NCI-H2081 (cell line): ENCODE measurements around the gene SLC22A5.

Experiments
- DNase-seq, 2 experiments: peaks; one replicate each; lab custom pipeline; 2025; lab: John Stamatoyannopoulos, UW

Gene SLC22A5

DNA sequence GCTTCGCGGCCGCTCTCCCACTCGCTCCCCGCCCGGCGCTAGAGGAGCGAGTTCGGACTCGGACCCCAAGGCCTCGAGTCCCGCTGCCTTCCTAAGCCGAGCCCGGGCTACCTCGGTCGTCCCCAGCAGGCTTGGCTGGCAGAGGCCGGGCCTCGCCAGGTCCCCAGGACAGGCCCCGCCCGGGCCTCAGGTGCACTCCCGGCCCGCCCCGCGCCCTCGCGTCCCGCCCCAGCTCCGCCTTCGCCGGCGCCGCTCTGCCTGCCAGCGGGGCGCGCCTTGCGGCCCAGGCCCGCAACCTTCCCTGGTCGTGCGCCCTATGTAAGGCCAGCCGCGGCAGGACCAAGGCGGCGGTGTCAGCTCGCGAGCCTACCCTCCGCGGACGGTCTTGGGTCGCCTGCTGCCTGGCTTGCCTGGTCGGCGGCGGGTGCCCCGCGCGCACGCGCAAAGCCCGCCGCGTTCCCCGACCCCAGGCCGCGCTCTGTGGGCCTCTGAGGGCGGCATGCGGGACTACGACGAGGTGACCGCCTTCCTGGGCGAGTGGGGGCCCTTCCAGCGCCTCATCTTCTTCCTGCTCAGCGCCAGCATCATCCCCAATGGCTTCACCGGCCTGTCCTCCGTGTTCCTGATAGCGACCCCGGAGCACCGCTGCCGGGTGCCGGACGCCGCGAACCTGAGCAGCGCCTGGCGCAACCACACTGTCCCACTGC is at the start of gene SLC22A5:
TSS of gene SLC22A5 (plus strand) at position 237 of the 707 bp plus-strand sequence. CDS start at position 500, 263 bp downstream.
- DNase-seq = peak; percentile 60 to 70

DNA sequence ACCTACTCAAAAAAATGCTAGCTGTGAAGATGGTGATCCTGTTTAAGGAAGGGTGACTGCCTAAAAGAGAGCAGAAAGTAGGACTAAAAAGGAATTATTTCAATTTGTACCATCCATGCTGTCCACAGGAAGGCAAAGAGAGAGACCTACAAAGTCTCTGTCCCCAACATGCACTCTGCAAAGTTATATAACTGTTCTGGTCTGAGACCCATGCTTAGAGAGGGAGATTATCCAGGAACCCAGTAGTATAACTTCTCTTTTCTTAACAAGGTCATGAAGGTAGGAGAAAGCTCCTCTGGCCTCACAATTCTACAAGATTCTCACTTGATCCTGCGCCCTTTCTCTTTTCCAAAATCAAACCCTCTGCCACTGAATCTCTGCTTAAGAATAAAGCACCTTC is 49.5 kb upstream of the SLC22A5 start:
- DNase-seq = no peak

DNA sequence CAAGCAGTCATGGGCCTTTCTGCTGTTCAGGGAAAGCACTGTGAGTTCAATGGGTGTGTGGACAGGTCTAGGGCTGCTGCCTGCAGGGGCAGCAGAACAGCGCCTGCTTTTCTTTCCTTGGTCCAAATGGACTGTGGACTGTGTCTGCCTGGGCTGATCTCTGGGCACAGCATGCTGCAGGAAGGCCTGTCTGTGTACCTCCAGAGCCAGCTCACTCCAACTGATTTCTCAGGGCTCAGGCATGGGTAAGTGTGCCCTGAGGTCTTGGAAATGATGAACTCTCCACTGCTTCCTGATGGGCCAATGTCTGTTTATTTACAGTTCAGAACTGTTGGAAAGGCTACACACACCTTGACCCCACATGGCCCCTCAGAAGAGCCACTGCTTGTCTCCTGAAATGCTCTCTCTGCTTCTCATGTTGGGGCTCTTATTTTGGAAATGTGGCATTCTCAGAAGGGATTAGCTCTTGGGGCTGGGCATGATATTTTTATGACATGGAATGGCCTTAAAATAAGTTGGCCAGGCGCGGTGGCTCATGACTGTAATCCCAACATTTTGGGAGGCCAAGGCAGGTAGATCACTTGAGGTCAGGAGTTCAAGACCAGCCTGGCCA is 48.3 kb upstream of the SLC22A5 start:
- DNase-seq = no peak

DNA sequence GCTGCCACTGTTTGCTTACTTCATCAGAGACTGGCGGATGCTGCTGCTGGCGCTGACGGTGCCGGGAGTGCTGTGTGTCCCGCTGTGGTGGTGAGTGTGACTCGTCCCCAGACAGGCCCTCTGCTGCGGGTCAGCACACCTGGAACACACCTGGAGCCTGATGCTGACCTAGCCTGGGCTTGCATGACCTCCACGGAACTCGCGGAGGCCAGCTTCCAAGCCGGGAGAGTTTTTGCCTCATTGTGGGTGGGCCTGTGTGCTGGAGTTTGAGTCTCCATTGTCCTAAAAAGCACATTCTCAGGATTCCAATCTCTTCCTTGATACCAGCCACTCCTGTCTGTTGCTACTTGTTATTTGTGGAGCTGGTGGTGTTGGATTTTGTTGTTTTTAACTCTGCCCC is 47.2 kb upstream of the SLC22A5 start:
- no peak for DNase-seq

DNA sequence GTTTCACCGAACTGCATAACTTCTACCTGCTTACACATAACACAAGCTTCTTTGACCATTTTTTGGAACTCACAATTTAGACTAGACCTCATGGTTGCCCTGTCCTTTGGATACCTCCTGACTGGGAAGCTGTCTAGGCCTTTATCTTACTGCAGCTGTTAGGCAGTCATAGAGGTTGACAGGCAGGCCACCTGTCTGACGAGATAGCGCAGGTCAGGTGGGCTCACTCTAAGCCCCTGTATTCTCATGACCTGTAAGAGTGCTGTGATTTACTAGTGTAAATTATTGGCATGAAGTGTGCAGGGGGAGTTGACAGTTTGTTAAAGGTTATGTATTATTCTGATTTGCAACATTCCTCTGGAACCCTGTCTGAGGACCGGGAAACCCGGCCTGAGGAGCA is 46.3 kb upstream of the SLC22A5 start:
- no peak for DNase-seq

DNA sequence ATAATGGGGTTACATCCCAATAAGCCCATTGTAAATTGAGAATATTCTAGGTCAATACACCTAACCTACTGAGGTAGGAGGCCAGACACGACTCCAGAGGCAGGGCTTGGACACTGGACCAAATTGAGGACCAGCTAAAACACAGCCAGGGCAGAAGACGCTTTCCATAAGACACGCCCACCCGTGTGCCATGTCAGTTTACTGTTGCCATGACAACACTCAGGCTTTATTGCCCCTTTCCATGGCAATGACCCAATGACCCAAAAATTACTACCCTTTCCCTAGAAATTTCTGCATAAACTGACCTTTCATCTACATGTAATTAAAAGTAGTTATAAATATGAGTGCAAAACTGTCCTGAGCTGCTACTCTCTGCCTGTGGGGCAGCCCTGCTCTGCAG is 43.8 kb upstream of the SLC22A5 start:
- DNase-seq = no peak

DNA sequence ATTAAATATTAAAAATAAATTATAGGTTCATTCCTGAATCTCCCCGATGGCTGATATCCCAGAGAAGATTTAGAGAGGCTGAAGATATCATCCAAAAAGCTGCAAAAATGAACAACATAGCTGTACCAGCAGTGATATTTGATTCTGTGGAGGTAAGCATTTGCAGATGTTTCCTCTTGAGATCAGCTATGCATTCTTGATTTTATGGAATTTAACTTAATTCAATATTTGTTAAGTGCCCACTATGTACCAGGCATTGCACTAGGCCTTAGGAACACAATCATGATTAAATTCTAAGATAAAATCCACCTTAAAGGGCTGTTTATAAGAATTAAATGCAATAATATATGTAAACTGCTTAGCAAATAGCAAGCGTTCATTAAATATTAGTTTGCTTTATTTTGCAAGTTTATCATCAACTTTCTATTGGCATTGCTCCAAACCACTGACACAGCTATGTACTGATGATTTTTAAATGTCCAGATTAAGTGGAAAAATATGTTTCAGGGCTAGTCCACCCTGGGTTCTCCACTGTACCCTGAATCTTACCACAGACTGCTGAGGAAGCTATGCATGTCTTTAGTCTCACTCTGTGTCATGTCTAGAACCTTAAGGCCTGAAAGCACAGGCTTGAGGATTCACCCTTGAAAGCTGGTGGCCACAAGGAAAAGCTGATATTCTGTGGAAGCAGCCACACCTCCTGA is 42.1 kb upstream of the SLC22A5 start:
- no peak for DNase-seq

DNA sequence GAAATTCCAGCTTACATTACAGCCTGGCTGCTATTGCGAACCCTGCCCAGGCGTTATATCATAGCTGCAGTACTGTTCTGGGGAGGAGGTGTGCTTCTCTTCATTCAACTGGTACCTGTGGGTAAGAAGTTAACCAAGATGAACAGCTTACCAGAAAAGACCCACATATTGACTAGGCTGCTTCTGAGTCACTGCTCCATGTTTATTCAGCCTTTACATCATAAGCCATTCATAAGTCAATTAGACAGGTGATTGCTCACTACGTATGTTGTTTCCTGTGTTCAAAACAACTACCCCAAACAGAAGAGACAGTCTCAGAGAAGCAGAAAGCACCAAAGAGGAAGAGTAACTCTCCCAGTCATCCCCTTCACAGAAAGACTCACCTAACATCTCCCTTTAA is 34.7 kb upstream of the SLC22A5 start:
- DNase-seq = peak in 1 of 2 experiments; percentile 8

DNA sequence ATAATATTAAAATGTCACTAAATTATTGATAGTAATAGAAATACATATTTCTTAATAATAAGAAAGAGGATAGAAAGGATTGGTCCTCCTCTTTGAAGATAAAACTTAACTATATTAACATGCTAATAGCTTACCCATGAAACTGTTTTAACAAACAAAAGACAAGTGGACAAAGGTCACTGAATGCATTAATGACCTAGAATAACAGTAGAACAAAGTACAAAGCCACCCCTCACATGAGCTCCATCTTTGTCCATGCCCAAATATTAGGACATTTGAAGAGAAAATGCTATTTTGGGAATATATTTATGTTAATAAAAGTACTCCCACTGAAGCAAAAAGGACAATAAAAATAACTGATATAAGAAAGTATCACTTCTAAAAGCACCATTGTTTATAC is 34.1 kb upstream of the SLC22A5 start:
- no peak for DNase-seq

DNA sequence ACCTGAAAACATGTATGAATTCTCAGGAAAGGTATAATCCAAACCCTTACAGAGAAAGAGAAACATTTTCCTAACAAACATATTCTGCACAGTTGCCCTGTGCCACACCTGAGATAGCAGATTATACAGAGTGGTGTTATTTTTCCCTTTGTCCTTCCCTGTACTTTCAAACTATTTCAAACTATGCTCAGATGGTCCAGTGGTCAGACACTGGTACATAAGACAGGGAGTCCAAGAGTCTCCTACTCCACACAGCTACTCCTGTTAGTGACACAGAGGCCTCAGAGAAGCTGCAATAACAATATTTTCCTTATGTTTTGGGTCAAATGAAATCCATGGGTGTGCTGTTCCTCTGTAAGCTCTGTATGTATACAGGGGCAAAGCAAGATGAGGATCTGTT is 30.0 kb upstream of the SLC22A5 start:
- no peak for DNase-seq

DNA sequence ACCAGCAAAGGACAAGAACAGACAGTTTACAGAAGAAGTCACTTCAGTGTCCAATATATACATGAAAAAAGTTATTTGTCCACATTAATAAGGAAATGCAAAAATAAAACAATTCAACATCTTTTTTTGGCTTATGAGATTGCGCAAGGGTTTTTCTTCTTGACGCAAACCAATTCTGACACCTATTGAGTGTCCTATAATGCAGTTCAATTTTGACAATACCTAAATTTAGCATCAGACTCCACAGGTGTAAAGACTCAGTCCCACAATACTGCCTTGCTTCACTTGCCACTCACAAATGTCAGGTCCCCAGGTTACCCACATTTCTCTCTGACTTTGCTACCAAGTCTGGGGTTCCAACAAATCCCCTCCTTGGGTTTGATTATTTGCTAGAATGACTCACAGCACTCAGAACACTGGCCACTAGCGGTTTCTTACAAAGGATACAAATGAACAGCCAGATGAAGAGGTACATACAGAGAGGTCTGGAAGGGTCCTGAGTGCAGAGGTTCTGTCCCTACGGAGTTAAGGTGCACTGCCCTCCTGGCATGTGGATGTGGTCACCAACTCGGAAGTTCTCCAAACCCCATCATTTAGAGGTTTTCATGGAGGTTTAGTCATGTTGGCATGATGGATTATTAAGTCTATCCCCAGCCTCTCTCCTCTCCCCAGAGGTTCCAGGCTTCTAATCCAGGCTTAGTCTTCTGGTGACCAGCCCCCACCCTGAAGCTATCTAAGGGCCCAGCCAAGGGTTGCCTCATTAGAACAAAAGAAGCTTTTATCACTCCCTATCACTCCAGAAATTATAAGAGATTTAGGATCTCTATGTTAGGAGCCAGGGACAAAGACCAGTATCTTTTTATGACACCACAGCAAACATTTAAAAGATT is 27.0 kb upstream of the SLC22A5 start:
- no peak for DNase-seq

DNA sequence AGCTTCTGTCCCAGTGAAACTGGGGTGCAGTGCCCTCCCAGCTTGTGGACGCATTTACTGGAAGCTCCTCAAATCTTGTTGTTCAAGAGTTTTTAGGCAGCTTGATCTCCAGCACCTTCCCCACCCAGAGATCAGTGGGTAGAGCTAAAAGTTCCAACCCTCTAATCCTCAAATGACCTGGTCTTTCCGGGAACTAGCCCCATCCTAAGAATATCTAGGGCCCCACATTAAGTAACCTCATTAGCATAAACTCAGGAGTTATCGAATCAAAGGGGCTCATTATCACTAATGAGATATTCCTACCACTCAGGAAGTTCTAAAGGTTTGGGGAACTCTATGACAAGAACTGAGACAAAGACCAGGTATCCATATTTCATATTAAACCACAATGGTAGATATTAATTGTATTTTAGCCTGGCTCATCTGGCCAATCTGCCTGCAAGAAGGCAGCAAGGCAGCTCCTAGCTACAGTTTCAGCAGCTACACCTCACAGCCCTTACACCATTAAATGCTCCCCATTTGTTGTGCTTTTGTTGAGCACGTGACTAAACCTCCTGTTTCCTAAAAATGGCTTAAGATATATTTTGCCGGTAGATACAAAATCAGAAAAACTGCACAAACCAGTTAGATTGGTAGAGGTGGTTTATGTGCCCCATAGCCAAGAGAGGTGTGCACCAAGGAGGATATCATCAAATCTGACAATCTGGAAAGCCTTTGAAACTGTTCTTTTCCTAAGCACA is 24.6 kb upstream of the SLC22A5 start:
- no peak for DNase-seq

DNA sequence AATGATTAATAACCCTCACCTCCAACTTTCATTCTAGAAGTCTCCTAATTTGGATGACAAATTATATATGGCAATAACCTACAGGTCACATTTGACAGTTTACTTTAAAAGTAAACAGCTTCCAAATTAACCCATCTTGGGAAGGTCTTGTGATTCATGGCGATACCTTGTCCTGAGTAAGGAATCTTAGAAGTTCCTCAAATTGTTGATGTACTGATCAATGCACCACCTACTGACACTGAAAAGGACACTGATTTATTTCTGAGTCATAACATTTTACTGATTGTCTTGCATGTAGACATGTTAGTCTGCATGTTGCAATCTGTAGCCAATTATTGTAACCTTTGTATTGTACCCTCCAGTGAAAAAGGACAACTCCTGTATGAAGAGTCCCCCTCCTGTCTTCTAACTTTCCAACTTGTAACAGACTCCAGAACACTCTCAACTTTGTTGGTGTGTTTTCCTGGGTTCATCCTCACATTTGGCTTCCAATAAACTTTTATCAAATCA is 16.0 kb upstream of the SLC22A5 start:
- DNase-seq = no peak

DNA sequence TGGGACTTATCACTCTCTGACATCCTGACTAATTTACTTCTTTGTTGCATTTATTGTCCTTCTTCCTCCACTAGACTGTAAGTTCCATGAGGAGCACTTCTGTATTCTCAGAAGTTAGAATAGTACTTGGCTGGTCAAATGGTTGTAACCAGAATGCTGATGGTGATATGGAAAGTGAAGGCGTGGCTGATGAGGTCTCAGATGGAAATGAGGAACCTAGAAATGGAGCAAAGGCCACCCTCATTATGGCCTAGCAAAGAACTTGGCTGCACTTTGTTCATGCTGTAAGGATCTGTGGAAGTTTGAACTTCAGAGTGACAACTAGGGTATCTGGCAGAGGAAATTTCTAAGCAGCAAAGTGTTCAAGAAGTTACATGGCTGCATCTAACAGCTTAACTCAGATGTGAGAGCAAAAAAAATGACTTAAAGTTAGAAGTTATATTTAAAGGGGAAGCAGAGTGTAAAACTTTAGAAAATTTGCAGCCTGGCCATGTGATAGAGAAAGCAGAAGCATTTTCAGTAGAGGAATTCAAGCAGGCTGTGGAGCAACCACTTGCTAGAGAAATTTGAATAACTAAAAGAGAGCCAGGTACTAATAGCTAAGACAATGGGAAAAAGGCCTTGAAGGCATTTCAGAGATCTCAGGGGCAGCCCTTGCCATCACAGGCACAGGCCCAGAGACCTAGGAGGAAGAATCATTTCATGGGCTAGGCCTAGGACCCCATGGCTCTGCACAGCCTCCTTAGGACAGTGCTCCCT is 14.9 kb upstream of the SLC22A5 start:
- no peak for DNase-seq

DNA sequence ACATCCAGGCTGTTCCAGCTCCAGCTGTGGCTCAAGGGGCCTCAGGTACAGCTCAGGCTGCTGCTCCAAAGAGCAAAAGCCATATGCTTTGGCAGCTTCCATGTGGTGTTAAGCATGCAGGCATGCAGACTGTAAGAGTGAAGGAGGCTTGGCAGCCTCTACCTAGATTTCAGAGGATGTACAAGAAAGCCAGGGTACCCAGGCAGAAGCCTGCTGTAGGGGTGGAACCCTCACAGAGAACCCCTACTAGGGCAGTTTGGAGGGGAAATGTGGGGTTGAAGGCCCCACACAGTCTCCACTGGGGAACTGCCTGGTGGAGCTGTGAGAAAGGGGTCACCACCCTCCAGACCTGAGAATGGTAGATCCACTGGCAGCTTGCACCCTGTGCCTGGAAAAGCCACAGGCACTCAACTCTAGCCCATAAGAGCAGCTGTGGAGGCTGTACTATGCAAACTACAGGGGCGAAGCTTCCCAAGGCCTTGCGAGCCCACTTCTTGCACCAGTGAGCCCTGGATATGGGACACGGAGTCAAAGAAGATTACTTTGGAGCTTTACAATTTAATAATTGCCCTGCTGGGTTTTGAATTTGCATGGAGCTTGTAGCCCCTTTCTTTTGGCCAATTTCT is 14.3 kb upstream of the SLC22A5 start:
- DNase-seq = no peak

DNA sequence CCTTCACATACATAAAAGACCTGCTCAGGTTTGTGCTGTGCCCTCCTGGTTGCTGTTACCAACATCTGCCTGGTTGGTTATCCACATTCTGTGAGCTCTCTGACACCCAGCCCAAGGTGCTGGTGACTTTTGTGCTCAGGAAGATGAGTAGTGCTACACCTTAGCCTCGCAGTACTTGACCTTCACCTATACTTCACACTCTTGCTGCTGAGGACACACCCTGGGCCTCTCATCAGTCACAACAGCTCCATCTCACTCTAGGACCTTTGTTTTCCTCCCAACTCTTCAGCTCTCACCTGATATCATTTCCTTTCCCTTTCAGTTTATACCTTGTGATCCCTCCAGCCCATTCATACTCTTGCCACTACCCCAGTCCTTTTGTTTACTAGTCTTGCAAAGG is 10.7 kb upstream of the SLC22A5 start:
- DNase-seq = no peak

DNA sequence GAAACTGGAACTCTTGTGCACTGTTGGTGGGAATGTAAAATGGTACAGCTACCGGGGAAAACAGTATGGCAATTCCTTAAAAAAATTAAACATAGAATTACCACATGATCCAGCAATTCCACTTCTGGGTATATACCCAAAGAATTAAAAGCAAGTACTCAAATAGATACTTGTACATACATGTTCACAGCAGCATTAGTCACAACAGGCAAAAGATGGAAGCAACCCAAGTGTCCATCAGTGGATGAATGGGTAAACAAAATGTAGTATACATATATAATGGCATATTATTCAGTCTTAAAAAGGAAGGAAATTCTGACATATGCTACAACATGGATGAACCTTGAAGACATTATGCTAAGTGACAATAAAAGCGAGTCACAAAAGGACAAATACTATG is 7.4 kb upstream of the SLC22A5 start:
- no peak for DNase-seq

DNA sequence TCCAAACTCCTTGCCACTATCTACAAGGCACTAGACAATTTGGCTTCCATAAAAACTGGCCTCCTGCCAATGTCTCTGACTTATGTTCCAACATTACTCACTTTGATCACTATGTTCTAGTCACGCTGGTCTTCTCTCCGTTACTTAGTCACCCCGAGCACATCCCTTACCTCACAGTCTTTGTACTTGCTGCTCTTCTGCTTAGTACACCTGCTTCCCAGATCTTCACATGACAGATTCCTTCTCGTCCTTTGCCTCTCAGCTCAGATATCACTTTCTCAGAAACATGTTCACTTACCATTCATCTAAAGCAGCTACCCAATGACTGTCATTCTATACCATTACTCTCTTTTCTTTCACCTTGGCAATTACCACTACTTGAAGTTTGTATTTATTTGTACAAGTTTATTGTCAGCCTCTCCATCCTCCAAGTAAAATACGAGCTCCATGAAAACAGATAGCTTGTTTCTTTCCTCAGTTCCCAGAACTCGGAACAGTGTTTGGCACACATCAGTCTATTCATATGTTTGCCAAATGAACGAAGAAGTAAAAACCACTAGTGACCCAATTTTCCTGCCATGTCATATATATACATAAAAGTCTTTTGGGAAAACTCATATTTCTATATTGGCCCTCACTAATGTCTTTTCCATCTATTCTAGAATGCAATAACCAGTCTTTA is 5.9 kb upstream of the SLC22A5 start:
- no peak for DNase-seq

DNA sequence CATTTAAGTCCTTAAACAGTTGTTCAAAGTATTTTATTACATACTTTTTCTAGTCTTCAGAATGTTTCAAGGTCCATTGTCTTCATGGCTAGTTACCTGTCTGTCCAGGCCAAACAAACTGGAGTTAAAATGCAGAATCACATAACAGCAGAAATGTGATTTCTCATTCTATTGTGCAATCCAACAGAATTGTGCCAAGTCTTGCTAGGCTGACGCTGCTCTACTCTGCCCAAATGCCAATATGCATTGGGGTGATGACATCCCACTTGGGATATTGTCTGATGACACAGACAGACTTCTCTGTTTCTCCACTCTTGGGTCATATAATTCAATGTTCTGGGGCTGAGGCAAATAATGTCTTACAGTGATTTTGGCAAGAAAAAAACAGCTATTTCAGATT is 5.2 kb upstream of the SLC22A5 start:
- DNase-seq = no peak

DNA sequence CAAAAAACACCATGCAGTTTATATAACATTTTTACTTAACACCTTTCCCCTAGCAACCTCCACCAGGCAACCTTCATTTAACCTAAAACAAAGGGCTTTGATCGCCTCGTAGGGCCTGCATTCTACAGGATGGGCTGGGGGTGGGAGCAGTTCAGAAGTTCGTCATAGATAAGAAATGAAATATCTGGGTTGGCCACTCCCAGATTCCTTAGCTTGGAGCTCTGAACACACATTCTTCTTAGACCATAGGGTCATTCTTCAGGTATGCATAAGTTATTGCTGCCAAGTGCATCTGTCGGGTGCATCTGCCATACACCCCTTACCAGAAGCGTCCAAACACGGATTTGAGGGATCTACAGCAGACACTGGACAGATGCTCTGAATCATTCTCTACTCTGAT is 4.3 kb upstream of the SLC22A5 start:
- no peak for DNase-seq
